ENCODE data around the gene ATP6V1F.

DNA sequence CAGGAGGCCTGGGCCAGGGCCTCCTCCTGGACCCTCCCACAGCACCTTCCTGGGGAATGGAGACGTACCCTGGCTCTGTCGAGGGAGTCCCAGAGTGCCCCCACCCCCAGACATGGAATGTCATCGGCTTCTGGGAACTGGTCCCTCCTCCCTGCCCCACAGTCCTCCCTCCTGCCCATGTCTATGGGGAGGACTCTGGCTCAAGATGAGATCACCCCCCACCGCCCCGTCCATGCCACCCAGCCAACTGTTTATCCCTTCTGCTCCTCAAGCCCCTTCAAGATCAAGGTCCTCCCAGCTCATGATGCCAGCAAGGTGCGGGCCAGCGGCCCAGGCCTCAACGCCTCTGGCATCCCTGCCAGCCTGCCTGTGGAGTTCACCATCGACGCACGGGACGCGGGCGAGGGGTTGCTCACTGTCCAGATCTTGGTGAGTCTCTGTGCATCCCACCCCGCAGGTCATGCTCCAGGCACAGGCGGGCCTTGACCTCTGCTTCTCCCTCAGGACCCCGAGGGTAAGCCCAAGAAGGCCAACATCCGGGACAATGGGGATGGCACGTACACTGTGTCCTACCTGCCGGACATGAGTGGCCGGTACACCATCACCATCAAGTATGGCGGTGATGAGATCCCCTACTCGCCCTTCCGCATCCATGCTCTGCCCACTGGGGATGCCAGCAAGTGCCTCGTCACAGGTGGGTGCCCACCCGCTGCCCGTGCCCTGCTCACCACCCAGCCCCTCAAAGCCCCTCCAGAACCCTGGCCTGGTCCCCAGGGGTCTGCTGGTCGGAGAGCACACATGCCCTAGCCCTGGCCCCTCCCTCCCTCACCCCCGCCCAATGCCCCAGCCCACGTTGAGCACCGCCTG, 14.1 kb upstream of the ATP6V1F start:
- TF ChIP-seq, protein P1, sequence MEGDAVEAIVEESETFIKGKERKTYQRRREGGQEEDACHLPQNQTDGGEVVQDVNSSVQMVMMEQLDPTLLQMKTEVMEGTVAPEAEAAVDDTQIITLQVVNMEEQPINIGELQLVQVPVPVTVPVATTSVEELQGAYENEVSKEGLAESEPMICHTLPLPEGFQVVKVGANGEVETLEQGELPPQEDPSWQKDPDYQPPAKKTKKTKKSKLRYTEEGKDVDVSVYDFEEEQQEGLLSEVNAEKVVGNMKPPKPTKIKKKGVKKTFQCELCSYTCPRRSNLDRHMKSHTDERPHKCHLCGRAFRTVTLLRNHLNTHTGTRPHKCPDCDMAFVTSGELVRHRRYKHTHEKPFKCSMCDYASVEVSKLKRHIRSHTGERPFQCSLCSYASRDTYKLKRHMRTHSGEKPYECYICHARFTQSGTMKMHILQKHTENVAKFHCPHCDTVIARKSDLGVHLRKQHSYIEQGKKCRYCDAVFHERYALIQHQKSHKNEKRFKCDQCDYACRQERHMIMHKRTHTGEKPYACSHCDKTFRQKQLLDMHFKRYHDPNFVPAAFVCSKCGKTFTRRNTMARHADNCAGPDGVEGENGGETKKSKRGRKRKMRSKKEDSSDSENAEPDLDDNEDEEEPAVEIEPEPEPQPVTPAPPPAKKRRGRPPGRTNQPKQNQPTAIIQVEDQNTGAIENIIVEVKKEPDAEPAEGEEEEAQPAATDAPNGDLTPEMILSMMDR (IDR thresholded peaks at IDR 0.05): no peak
- TF ChIP-seq POLR2A (IDR thresholded peaks at IDR 0.05): no peak

Data from thyroid gland (tissue), 4 donors.